SK-N-SH (cell line): ENCODE measurements around the gene PKD1. TPM values are rescaled to one million over a fixed set of nuclear protein-coding genes. Genes with fewer than 3 reads are reported as not detected.

Experiments used
- CTCF ChIA-PET: fragments of 300-600, 350-600 bp; formaldehyde crosslinking; extraction: SDS; loops from one replicate; lab custom pipeline; 2021; lab: Yijun Ruan, JAX
- POLR2A ChIA-PET: fragments of 350-600 bp; sonication (Branson Sonifier 250); formaldehyde crosslinking; extraction: SDS; loops from one replicate; lab custom pipeline; 2020; ENCODE audit warnings: antibody characterized with exemption, inconsistent platforms; lab: Yijun Ruan, JAX
- DNase-seq: peaks from one replicate; pipeline ENCODE4 v3.0.0; 2012
- H2AFZ ChIP-seq: fragments of 200-600 bp; sonication (generic); 2 replicates; pipeline ENCODE4 v1.8.1; 2016; ENCODE audit warnings: antibody characterized with exemption, mild to moderate bottlenecking, low read depth
- H3F3A ChIP-seq: fragments of 200-600 bp; sonication (generic); replicated peaks from 2 replicates; pipeline ENCODE3; 2016; ENCODE audit warnings: antibody characterized with exemption, mild to moderate bottlenecking; ENCODE audit not compliant: insufficient read depth
- H3K27ac ChIP-seq, 2 experiments: fragments of 200-500 bp in 1 of 2; fragments of 200-600 bp in 1 of 2; sonication (Bioruptor generic) in 1 of 2; sonication (generic), shearing (Covaris generic) in 1 of 2; 2 replicates each; pipeline versions ENCODE4 v1.5.1 to v1.6.1; 2014 to 2016; ENCODE audit warnings: low read depth in 2 of 2, inconsistent platforms in 1 of 2, low read length in 1 of 2, mild to moderate bottlenecking in 1 of 2, mixed read lengths in 1 of 2
- H3K27me3 ChIP-seq: fragments of 200-600 bp; sonication (generic), shearing (Covaris generic); 2 replicates; pipeline ENCODE4 v1.6.1; 2016; ENCODE audit warnings: mixed run types; ENCODE audit not compliant: insufficient read depth
- H3K36me3 ChIP-seq, 2 experiments: fragments of 200-500 bp in 1 of 2; fragments of 200-600 bp in 1 of 2; sonication (Bioruptor generic) in 1 of 2; sonication (generic) in 1 of 2; replicated peaks in 1 of 2; 2 replicates each; pipeline versions ENCODE3 to v1.5.1; 2014 to 2016; ENCODE audit warnings: low read length in 1 of 2, mild to moderate bottlenecking in 1 of 2; ENCODE audit not compliant: insufficient read depth in 2 of 2, control insufficient read depth in 1 of 2
- H3K4me1 ChIP-seq, 2 experiments: fragments of 200-500 bp in 1 of 2; fragments of 200-600 bp in 1 of 2; sonication (Bioruptor generic) in 1 of 2; sonication (generic), shearing (Covaris generic) in 1 of 2; 2 replicates each; pipeline versions ENCODE4 v1.5.1 to v1.6.1; 2014 to 2016; ENCODE audit warnings: low read depth in 1 of 2, low read length in 1 of 2, mixed run types in 1 of 2; ENCODE audit not compliant: insufficient read depth in 2 of 2, control insufficient read depth in 1 of 2
- H3K4me2 ChIP-seq: fragments of 200-600 bp; sonication (generic), shearing (Covaris generic); 2 replicates; pipeline ENCODE4 v1.6.1; 2017; ENCODE audit warnings: mixed run types
- H3K4me3 ChIP-seq, 2 experiments: fragments of 200-500 bp in 1 of 2; fragments of 200-600 bp in 1 of 2; sonication (Bioruptor generic) in 1 of 2; sonication (generic), shearing (Covaris generic) in 1 of 2; 2 replicates each; pipeline versions ENCODE4 v1.5.1 to v1.8.1; 2014 to 2016; ENCODE audit warnings: low read depth in 2 of 2, inconsistent platforms in 1 of 2, low read length in 1 of 2, mild to moderate bottlenecking in 1 of 2, mixed read lengths in 1 of 2, moderate library complexity in 1 of 2
- H3K79me2 ChIP-seq: fragments of 200-600 bp; sonication (generic); 2 replicates; pipeline ENCODE4 v1.8.1; 2017; ENCODE audit warnings: mild to moderate bottlenecking; ENCODE audit not compliant: insufficient read depth
- H3K9ac ChIP-seq: fragments of 200-600 bp; sonication (generic); 2 replicates; pipeline ENCODE4 v1.6.1; 2017; ENCODE audit warnings: mixed run types
- H3K9me2 ChIP-seq: fragments of 200-600 bp; sonication (generic); 2 replicates; pipeline ENCODE4 v1.6.1; 2017; ENCODE audit warnings: mixed run types
- H3K9me3 ChIP-seq: fragments of 200-600 bp; sonication (generic); 2 replicates; pipeline ENCODE4 v1.6.1; 2017; ENCODE audit warnings: mixed run types, mild to moderate bottlenecking, moderate library complexity
- H4K20me1 ChIP-seq: fragments of 200-600 bp; sonication (generic); 2 replicates; pipeline ENCODE4 v1.6.1; 2017; ENCODE audit warnings: mild to moderate bottlenecking, mixed run types; ENCODE audit not compliant: insufficient read depth
- CTCF ChIP-seq: fragments of 200-600 bp; sonication (generic); IDR thresholded peaks from 2 replicates; pipeline ENCODE4 v1.6.1; 2017; ENCODE audit warnings: antibody characterized with exemption, mild to moderate bottlenecking, moderate library complexity
- ELF1 ChIP-seq: IDR thresholded peaks from 2 replicates; pipeline ENCODE4 v1.4.0; 2012
- FOSL2 ChIP-seq: IDR thresholded peaks from 2 replicates; pipeline ENCODE4 v1.4.0; 2012; ENCODE audit warnings: low read depth, mild to moderate bottlenecking, moderate library complexity, borderline replicate concordance
- JUND ChIP-seq: IDR thresholded peaks from 2 replicates; pipeline ENCODE4 v1.4.0; 2012
- MAX ChIP-seq: IDR thresholded peaks from 2 replicates; pipeline ENCODE4 v1.4.0; 2012; ENCODE audit warnings: low read depth
- MEF2A ChIP-seq: IDR thresholded peaks from 2 replicates; pipeline ENCODE4 v1.4.0; 2012; ENCODE audit warnings: low read depth, borderline replicate concordance
- NFIC ChIP-seq: IDR thresholded peaks from 2 replicates; pipeline ENCODE4 v1.4.0; 2012; ENCODE audit warnings: borderline replicate concordance
- PBX3 ChIP-seq: IDR thresholded peaks from 2 replicates; pipeline ENCODE4; 2012
- POLR2AphosphoS5 ChIP-seq: IDR thresholded peaks from 2 replicates; pipeline ENCODE4 v1.6.1; 2012; ENCODE audit warnings: low read depth, low read length
- RAD21 ChIP-seq: IDR thresholded peaks from 2 replicates; pipeline ENCODE4 v1.6.1; 2012; ENCODE audit warnings: mild to moderate bottlenecking, low read length
- RCOR1 ChIP-seq: fragments of 150-350 bp; IDR thresholded peaks from 2 replicates; pipeline ENCODE4 v1.6.1; 2017; ENCODE audit warnings: antibody characterized with exemption, low read length
- SMC3 ChIP-seq: IDR thresholded peaks from 2 replicates; pipeline ENCODE4 v1.6.1; 2012; ENCODE audit warnings: low read depth, low read length, improper control_type of control experiment
- USF2 ChIP-seq: fragments of 150-350 bp; IDR thresholded peaks from 2 replicates; pipeline ENCODE4 v1.6.1; 2017; ENCODE audit warnings: antibody characterized with exemption, low read length, low read depth, borderline replicate concordance
- ZBTB33 ChIP-seq: IDR thresholded peaks from 2 replicates; pipeline ENCODE4 v1.4.0; 2012; ENCODE audit warnings: low read depth, borderline replicate concordance
- WGBS: methylation state at CpG from one replicate; pipeline ENCODE4 v1.1.6; 2017; ENCODE audit warnings: low lambda C conversion rate; 5-methylcytosine and 5-hydroxymethylcytosine counted together
- polyA plus RNA-seq, 3 experiments: library from polyadenylated mRNA; depleted of rRNA; stranded (reverse); fragments of >200 nt; gene quantifications; 2 replicates each; pipeline ENCODE4 v1.2.3, GENCODE V29; 2012

Gene PKD1
- polyA plus RNA-seq, 1 of the 3 experiments (the other 2 are of a cell fraction), result 47.4 TPM

- no peak overlapping the region for H3K9ac ChIP-seq
- no peaks in the 10 kb centered on the region for H3K27me3 ChIP-seq
- H4K20me1 ChIP-seq, result no peaks in the 10 kb centered on the region
- peaks cover 0 to 73% of the 10 kb centered on the region in 2 experiments for H3K36me3 ChIP-seq
- no peak overlapping the region for H3K4me3 ChIP-seq
- no peak for DNase-seq
- POLR2A ChIA-PET, result interaction anchor here (1.4 kb wide), 1 partner anchor 12 kb away, joined by 4 read pairs; no protein-coding TSS in a partner anchor
- H3K4me2 ChIP-seq, result no peak overlapping the region
- TF ChIP-seq SMC3, result no peak
- TF ChIP-seq NFIC, result no peak
- TF ChIP-seq USF2, result no peak
- no peak for TF ChIP-seq FOSL2
- TF ChIP-seq MEF2A, result no peak
- TF ChIP-seq RAD21, result no peak
- TF ChIP-seq JUND, result no peak
- TF ChIP-seq ELF1, result no peak
- TF ChIP-seq RCOR1, result no peak
- TF ChIP-seq PBX3, result no peak
- TF ChIP-seq CTCF, result no peak
- no peak for TF ChIP-seq MAX
- no peak for TF ChIP-seq ZBTB33
- no peak for TF ChIP-seq POLR2AphosphoS5
- no peak overlapping the region for H3K27ac ChIP-seq
- no peaks in the 10 kb centered on the region for H3K4me1 ChIP-seq
- CTCF ChIA-PET, result interaction anchor here (1.5 kb wide), 1 partner anchor 20 kb away, joined by 4 read pairs; no protein-coding TSS in a partner anchor
- WGBS, result 99% methylated on average over 13 of the region's 21 CpGs
- no peaks in the 10 kb centered on the region for H3K79me2 ChIP-seq
- H2AFZ ChIP-seq, result no peak overlapping the region
- H3F3A ChIP-seq, result no peaks in the 10 kb centered on the region
- no peaks in the 10 kb centered on the region for H3K9me3 ChIP-seq
- no peaks in the 10 kb centered on the region for H3K9me2 ChIP-seq
Observed at GRCh38 chr16:2174396-2175131, 38.9 kb upstream of the PKD1 start.
